ENCODE results near the gene PSMD13.

The PSMD13 gene

GRCh38 chr11:223026-223789, 13.6 kb upstream of the PSMD13 start:
- CTCF ChIA-PET: no interaction called here
- TF ChIP-seq LEF1 (IDR thresholded peaks at IDR 0.05; ENCODE audit: borderline replicate concordance): no peak
- TF ChIP-seq FOXA1 (IDR thresholded peaks at IDR 0.05): no peak
- TF ChIP-seq ELF4 (IDR thresholded peaks at IDR 0.05): no peak
- no peak for TF ChIP-seq CTBP1 (IDR thresholded peaks at IDR 0.05; ENCODE audit: borderline replicate concordance)
- no peak for TF ChIP-seq BHLHE40 (IDR thresholded peaks at IDR 0.05; ENCODE audit: borderline replicate concordance)
- TF ChIP-seq SUZ12 (IDR thresholded peaks at IDR 0.05): no peak
- no peak for TF ChIP-seq TARDBP (IDR thresholded peaks at IDR 0.05)
- no peak for TF ChIP-seq FOXM1 (IDR thresholded peaks at IDR 0.05; ENCODE audit: borderline replicate concordance)
- TF ChIP-seq SP1 (IDR thresholded peaks at IDR 0.05): no peak
- no peak for TF ChIP-seq NFRKB (IDR thresholded peaks at IDR 0.05)
- TF ChIP-seq ARNT (IDR thresholded peaks at IDR 0.05): no peak
- no peak for TF ChIP-seq FOXK2 (IDR thresholded peaks at IDR 0.05)
- TF ChIP-seq, protein P1, sequence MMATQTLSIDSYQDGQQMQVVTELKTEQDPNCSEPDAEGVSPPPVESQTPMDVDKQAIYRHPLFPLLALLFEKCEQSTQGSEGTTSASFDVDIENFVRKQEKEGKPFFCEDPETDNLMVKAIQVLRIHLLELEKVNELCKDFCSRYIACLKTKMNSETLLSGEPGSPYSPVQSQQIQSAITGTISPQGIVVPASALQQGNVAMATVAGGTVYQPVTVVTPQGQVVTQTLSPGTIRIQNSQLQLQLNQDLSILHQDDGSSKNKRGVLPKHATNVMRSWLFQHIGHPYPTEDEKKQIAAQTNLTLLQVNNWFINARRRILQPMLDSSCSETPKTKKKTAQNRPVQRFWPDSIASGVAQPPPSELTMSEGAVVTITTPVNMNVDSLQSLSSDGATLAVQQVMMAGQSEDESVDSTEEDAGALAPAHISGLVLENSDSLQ (IDR thresholded peaks at IDR 0.05): no peak
- POLR2A ChIA-PET: interaction anchor here (1.3 to 2.9 kb wide), 2 partner anchors 8 to 16 kb away, joined by 3 to 13 read pairs; partner anchors contain the start of genes BET1L and RIC8A
- no peak for DNase-seq (ENCODE audit: extremely low spot score)

DNA sequence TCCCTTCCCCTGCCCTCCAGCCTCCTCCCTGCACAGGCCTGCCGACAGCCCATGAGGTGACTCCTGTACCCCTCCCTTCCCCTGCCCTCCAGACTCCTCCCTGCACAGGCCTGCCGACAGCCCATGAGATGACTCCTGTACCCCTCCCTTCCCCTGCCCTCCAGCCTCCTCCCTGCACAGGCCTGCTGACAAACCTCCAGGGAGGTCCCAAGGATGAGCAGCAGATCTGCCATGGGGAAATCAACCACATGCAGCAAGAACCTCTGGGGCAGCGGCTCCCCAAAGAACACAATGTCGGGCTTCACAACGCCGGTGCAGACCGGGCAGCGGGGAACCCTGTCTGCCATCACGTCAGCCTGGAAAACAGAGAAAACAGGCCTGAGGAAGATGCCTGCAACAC, 12.9 kb upstream of the PSMD13 start:
- ChIA-PET POLR2A (interaction anchor here (1.3 kb wide), 1 partner anchor 9 kb away, joined by 3 read pairs; no protein-coding TSS in a partner anchor), CTCF (no interaction called here)

GRCh38 chr11:224424-224823, 12.4 kb upstream of the PSMD13 start:
- TF ChIP-seq SUZ12 (IDR thresholded peaks at IDR 0.05) (no peak), ELF4 (IDR thresholded peaks at IDR 0.05) (no peak), FOXM1 (IDR thresholded peaks at IDR 0.05; ENCODE audit: borderline replicate concordance) (no peak), NFRKB (IDR thresholded peaks at IDR 0.05) (no peak), TARDBP (IDR thresholded peaks at IDR 0.05) (no peak), HDGF (IDR thresholded peaks at IDR 0.05; ENCODE audit: borderline replicate concordance) (no peak), ZNF384 (IDR thresholded peaks at IDR 0.05) (no peak), L3MBTL2 (conservative IDR thresholded peaks at IDR 0.05) (no peak), BHLHE40 (IDR thresholded peaks at IDR 0.05; ENCODE audit: borderline replicate concordance) (no peak), FOXK2 (IDR thresholded peaks at IDR 0.05) (no peak), CTBP1 (IDR thresholded peaks at IDR 0.05; ENCODE audit: borderline replicate concordance) (no peak), FOXA1 (IDR thresholded peaks at IDR 0.05) (no peak), SP1 (IDR thresholded peaks at IDR 0.05) (no peak), ARNT (IDR thresholded peaks at IDR 0.05) (no peak), LEF1 (IDR thresholded peaks at IDR 0.05; ENCODE audit: borderline replicate concordance) (no peak)
- TF ChIP-seq, protein P1 (IDR thresholded peaks at IDR 0.05): no peak
- no peak for DNase-seq (ENCODE audit: extremely low spot score)
- CTCF ChIA-PET: no interaction called here
- POLR2A ChIA-PET: no interaction called here

More for the DNA sequence above, 12.9 kb upstream of the PSMD13 start:
- TF ChIP-seq ELF4 (IDR thresholded peaks at IDR 0.05): no peak
- TF ChIP-seq SP1 (IDR thresholded peaks at IDR 0.05): no peak
- no peak for TF ChIP-seq FOXA1 (IDR thresholded peaks at IDR 0.05)
- TF ChIP-seq LEF1 (IDR thresholded peaks at IDR 0.05; ENCODE audit: borderline replicate concordance): no peak
- no peak for TF ChIP-seq L3MBTL2 (conservative IDR thresholded peaks at IDR 0.05)
- no peak for TF ChIP-seq TARDBP (IDR thresholded peaks at IDR 0.05)
- TF ChIP-seq HDGF (IDR thresholded peaks at IDR 0.05; ENCODE audit: borderline replicate concordance): no peak
- no peak for TF ChIP-seq FOXK2 (IDR thresholded peaks at IDR 0.05)
- no peak for TF ChIP-seq BHLHE40 (IDR thresholded peaks at IDR 0.05; ENCODE audit: borderline replicate concordance)
- TF ChIP-seq SUZ12 (IDR thresholded peaks at IDR 0.05): no peak
- no peak for TF ChIP-seq ZNF384 (IDR thresholded peaks at IDR 0.05)
- no peak for TF ChIP-seq CTBP1 (IDR thresholded peaks at IDR 0.05; ENCODE audit: borderline replicate concordance)
- TF ChIP-seq, protein P1 (IDR thresholded peaks at IDR 0.05): no peak
- TF ChIP-seq FOXM1 (IDR thresholded peaks at IDR 0.05; ENCODE audit: borderline replicate concordance): no peak
- no peak for TF ChIP-seq NFRKB (IDR thresholded peaks at IDR 0.05)
- TF ChIP-seq ARNT (IDR thresholded peaks at IDR 0.05): no peak
- DNase-seq (ENCODE audit: extremely low spot score): no peak

- DNase-seq (ENCODE audit: extremely low spot score): no peak
- TF ChIP-seq FOXK2 (IDR thresholded peaks at IDR 0.05) (no peak), NFRKB (IDR thresholded peaks at IDR 0.05) (no peak), TARDBP (IDR thresholded peaks at IDR 0.05) (no peak), SP1 (IDR thresholded peaks at IDR 0.05) (no peak), CTBP1 (IDR thresholded peaks at IDR 0.05; ENCODE audit: borderline replicate concordance) (no peak), BHLHE40 (IDR thresholded peaks at IDR 0.05; ENCODE audit: borderline replicate concordance) (no peak)
- ChIA-PET CTCF (no interaction called here), POLR2A (interaction anchor here (0.6 kb wide), 1 partner anchor 19 kb away, joined by 3 read pairs; the partner anchor contains the start of genes BET1L and RIC8A)
Measured at GRCh38 chr11:225734-226453, 10.9 kb upstream of the PSMD13 start.

DNA sequence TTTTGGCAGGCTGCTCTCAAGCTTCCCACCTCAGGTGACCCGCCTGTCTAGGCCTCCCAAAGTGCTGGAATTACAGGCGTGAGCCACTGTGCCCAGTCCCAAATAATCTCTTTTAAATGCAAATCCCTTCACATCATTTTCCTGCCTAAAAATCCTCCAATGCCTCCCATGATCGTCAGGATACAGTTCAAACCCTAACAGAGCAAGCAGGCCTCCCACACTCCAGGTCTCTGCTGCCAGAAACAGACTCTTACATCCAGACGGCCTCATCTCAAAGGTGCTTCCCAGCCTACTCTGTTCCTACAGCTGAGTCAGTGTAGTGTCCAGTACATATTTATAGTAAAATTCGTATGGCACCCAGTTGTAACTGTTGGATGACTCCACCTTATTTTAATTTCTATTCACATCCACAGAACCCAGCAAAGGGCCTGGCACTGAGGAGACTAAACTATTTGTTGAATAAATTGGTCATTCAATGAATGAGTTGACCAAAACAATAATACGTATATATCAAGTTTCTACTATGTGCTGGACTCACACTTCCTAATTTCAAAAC, 8.9 kb upstream of the PSMD13 start:
- POLR2A ChIA-PET: interaction anchor here (1.3 kb wide), 1 partner anchor 21 kb away, joined by 4 read pairs; the partner anchor contains the start of genes BET1L and RIC8A
- CTCF ChIA-PET: no interaction called here
- TF ChIP-seq SUZ12 (IDR thresholded peaks at IDR 0.05): no peak
- no peak for TF ChIP-seq SP1 (IDR thresholded peaks at IDR 0.05)
- no peak for TF ChIP-seq NFRKB (IDR thresholded peaks at IDR 0.05)
- no peak for TF ChIP-seq ARNT (IDR thresholded peaks at IDR 0.05)
- TF ChIP-seq L3MBTL2 (conservative IDR thresholded peaks at IDR 0.05): no peak
- no peak for TF ChIP-seq CTBP1 (IDR thresholded peaks at IDR 0.05; ENCODE audit: borderline replicate concordance)
- TF ChIP-seq HDGF (IDR thresholded peaks at IDR 0.05; ENCODE audit: borderline replicate concordance): no peak
- TF ChIP-seq LEF1 (IDR thresholded peaks at IDR 0.05; ENCODE audit: borderline replicate concordance): no peak
- TF ChIP-seq FOXM1 (IDR thresholded peaks at IDR 0.05; ENCODE audit: borderline replicate concordance): no peak
- TF ChIP-seq ELF4 (IDR thresholded peaks at IDR 0.05): no peak
- TF ChIP-seq, protein P1 (IDR thresholded peaks at IDR 0.05): no peak
- no peak for TF ChIP-seq BHLHE40 (IDR thresholded peaks at IDR 0.05; ENCODE audit: borderline replicate concordance)
- TF ChIP-seq FOXK2 (IDR thresholded peaks at IDR 0.05): no peak
- no peak for TF ChIP-seq TARDBP (IDR thresholded peaks at IDR 0.05)
- DNase-seq (ENCODE audit: extremely low spot score): no peak

Data from HEK293T (cell line).